ENCODE data around the gene NAAA.
"Not testable (repeated sequence)": the region's sequence is repeated elsewhere in the genome, so short reads cannot be mapped to it uniquely, and the experiment has no call there.

Gene NAAA

DNA sequence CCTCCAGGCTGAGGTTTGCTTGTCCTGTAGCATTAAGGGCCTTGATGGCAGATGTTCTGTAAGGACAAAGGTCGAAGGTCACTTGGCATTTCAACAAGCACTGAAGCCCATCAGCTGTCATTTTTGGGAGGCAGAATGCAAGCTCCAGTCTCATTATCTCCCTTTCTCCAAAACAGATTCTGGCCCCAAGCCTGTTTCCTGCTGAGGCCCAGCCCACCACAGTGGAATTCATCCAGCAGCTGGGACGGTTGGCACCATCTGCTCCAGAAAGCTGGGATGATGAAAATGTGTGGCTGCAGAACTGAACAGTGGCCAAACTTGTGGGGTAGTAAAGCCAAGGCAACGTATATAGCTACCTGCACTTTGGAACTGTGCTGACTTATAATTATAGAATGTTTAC is 20.9 kb downstream of the NAAA start:
- DNase-seq (ENCODE audit: low read depth in 2 of 2), result no peak

DNA sequence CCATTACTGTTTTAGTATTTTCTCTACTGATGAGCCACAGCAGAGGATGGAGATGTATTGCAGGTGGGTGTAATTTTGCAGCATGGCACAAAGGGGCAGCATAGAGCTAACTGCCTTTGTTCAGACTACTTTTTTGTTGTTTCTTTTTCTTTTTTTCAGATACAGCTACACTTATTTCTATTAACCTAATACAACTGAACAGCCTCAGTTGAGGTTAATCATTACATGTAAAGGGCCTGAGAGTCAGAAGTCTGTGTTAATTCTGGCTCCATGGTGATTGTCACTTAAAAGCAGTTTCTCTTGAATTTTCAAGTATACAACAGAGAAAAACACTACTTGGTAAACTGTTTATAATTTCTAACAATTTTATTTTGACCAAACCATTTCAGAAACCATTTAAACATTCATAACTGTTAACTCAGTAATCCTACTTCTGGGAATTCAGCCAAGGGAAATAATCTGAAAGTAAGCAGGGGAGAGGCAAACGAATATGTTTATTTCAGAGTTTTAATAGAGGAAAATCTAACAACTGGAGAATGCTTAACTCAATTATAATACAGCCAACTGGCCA is 24.6 kb downstream of the NAAA start:
- no peak for DNase-seq (ENCODE audit: low read depth in 2 of 2)

DNA sequence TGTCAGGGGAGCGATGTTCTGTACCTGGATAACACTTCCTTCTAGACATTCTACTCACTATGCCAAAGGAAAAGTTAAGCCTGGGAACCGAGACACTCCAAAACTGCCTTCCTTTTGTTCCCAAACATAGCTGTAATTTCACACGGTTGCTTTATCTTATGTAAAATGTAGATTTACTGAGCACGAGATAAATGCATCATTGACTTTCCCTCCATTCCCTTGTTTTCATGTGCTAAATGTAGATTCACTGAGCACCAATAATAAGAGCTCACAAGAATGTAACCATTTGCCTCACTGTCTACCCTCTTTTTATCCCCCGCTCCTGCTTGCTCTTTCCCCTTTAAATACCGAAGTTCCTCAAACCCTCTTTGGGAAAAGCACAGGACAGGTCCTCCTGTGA is 27.8 kb downstream of the NAAA start:
- no peak for DNase-seq (ENCODE audit: low read depth in 2 of 2)

DNA sequence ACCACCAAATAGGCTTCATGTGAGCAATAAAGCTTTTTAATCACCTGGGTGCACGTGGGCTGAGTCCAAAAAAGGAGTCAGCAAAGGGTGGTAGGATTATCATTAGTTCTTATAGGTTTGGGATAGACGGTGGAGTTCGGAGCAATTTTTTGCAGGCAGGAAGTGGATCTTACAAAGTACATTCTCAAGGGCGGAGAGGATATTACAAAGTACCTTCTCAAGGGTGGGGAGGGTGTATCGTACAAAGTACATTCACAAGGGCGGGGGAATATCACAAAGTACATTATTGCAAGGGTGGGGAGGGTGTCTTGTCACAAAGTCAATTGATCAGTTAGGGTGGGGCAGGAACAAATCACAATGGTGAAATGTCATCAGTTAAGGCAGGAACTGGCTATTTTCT is 30.0 kb downstream of the NAAA start:
- DNase-seq (ENCODE audit: low read depth in 2 of 2), result not testable (repeated sequence)

DNA sequence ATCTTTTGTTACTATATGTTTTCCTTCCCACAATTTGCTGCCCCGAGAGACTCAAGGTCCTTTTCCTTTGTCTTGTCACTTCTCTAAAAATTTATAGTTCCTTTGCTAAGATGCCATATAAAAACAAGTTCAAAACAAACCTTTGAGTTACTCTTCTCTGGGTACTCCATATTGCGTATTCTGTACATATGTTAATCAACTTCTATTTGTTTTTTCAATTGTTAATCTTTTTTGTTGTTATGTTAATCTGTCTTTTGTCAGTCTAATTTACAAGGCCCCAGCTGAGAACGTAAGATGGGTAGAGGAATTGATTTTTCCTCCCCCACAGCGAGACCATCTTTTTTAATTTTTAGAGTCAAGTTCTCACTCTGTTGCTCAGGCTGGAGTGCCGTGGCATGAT is 31.4 kb downstream of the NAAA start:
- DNase-seq (ENCODE audit: low read depth in 2 of 2), result no peak

DNA sequence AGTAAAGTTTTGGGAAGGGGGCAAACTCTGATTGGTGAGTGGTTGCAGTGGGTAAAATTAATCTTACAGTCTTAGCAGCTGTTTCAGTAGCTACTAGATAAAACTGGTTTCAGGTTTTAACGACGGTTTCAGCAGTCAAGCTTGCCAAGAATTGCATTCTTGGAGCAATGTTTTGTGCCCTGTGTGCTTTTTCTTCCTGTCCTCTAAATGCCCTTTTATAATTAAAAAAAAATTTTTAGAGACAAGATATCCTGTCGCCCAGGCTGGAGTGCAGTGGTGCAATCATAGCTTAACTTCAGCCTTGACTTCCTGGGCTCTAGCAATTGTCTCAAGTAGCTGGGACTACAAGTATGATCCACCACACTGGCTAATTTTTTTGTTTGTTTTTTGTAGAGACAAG is 32.3 kb downstream of the NAAA start:
- no peak for DNase-seq (ENCODE audit: low read depth in 2 of 2)

DNA sequence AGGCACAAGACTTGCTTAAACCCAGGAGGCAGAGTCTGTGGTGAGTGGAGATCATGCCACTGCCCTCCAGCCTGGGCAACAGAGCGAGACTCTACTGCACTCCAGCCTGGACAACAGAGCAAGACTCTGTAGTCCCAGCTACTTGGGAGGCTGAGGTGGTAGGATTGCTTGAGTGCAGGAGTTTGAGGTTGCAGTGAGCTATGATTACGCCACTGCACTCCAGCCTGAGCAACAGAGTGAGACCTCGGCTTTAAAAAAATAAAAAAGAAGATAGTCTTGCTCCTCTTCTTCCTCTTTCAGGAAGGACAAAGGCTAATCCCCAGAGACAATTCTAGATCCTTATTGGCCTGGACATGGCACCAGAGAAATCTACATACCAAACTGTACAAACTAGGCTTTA is 32.8 kb downstream of the NAAA start:
- no peak for DNase-seq (ENCODE audit: low read depth in 2 of 2)

DNA sequence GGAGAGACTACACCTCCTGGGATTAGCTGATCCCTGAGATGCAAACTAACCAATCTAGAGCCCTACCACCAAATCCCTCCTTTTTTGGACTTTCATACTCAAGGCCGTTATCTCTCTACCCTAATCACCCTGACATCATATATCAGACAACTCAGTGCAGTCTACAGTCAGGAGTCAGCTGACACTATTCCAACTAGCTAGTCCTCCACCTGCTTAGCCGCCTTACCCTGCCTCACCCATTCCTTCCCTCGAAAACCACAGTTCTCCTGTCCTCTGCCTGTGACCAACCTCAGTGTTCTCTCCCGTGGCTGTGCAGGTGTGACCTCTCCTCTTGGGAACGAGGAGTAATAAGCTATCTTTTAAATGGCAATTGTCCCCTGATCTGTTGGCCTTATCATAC is 36.7 kb downstream of the NAAA start:
- no peak for DNase-seq (ENCODE audit: low read depth in 2 of 2)

DNA sequence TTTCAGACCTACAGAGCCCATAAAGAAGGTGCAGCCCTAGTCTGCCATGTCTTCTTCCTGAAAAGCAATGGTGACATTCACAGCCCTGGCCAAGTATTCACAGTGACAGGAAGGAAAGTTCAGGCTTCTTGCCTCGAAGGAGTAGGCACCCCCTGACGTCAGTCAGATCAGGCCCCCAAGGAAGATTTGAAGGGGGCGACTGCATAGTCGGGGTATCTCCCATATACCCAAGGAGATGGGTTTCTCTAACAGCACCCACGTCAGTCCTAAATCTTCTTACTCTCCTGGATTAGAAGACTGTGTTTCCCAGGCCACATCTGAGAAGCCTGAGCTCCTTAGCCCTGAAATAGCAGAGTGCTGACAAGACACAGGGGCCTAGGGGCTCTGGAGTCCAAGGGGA is 38.5 kb downstream of the NAAA start, which contains the start of gene PPEF2:
Gene PPEF2, minus strand, starts transcription at position 101 of the 400 bp plus-strand sequence. CDS start 6,127 bp downstream, outside the sequence.
- no peak for DNase-seq (ENCODE audit: low read depth in 2 of 2)

DNA sequence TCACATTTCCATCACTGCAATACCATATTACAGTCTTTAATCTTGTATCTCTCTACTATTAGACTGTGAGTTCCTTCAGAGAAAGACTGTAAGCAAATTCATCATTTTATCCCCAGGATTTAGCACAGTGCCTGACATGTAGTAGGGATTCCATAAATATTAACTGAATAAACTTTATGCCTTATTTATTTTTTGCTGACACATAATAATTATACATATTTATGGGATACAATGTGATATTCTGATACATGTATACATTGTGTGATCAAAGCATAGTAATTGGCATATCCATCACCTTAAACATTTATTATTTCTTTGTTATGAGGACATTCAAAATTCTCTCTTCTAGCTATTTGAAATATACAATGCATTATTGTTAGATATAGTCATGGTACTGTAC is 42.3 kb downstream of the NAAA start:
- DNase-seq (ENCODE audit: low read depth in 2 of 2), result no peak

DNA sequence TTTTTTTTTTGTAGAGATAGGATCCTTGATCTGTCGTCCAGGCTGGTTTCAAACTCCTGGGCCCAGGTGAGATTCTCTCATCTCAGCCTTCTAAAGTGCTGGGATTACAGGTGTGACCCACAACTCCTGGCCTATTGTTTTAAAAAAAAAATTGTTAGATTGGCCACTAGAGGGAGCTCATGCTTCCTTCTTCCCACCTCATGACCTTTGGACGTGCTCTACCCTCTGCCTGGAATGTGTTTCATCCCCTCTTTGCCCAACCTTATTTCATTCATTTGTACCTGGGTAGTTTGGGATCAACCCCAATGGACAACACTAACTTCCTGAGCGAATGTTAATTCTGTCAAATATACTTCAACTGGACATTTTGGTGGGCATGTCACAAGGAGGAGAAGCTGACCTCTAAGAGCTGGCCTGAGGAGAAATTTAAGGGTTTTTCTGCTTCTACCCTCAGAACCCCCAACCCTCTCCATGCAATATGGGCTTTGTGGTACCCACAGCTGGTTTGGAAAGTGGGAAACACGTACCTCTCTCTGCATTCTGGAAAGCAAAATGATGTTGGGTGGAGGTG is 45.0 kb downstream of the NAAA start:
- DNase-seq (ENCODE audit: low read depth in 2 of 2), result no peak

DNA sequence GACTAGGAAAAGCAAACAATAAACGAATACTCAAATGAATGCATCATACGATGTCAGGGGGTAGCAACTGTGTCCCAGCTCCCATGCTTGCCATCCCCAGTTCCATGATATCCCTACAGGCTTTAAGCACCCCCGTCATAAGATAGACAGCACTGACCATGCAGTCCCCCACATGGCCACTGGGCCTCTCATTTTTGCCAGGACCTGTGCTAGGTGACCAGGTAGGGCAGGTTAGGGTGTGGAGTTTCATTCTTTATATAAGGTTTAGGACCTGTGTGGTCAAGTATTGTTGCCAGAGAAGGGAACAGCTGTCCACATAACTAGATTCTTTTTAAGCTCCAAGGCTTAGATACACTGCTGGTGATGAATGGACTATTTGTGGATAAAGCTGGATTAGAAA is 48.3 kb downstream of the NAAA start:
- DNase-seq (ENCODE audit: low read depth in 2 of 2), result no peak

DNA sequence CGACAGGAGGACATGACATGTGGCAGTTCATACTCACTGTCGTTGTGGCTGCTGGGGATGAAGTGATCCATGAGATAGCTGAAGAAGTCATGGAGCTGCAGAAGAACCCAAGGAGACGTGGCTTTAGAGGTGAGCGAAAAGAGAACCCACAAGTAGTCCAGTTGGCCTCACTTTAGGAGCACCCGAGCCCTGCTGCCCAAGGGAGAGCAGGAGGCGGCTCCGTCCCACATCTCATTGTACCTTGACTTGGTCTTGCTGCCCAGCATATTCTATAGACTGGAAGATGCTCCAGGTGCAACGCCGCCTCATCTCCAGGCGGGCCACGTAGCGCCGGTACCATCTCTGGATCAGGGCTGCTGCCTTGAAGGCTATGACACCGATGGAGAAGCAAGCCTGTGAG is 49.2 kb downstream of the NAAA start:
- DNase-seq (ENCODE audit: low read depth in 2 of 2), result no peak

DNA sequence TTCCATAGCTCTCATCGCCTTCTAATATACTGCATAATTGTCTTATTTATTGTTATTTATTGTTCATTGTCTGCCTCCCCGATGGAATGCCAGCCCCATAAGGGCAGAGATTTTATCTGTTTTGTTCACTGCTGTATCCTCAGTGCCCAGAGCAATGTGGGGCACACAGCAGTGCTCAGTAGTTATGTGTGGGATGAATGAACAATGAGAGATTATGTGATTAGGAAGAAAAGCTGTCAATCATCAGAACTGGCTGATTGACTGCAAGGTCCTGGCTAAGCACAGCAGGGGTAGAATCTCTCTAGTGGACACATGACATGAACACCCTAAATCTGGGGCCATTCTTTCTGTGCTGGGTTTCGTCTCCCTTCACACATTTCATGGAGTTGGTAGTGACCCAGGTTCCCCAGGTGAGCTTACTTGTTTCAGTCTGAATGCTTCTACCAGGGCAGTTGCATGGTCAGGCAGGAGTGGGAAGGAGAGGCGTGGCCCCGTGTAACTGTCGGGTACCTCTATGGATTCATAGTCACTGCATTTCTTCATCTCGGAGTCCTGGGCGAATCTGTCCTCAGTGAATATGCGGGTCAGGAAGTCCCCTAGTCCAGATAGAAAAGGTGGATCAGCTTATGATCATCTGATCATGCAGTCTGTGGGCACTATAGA is 51.1 kb downstream of the NAAA start:
- no peak for DNase-seq (ENCODE audit: low read depth in 2 of 2)

DNA sequence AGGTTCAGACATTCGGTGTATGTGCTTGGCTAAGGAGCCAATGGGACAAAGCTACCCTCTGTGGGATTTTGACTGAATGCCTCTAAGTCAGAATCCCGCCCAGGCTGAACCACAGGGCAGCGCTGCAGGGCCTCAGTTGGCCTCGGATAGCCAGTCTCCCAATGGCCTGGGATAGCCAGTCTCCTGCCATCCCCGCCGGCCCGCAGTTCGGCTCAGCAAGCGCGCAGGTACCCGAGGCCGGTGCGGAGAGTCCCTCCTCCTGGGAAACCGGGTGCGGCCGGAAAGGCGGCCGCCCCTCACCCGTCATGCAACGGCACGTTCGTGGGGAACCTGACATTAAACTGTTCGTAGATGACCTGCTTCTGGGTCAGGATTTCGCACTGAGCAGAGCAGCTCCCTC is 54.7 kb downstream of the NAAA start:
- no peak for DNase-seq (ENCODE audit: low read depth in 2 of 2)

DNA sequence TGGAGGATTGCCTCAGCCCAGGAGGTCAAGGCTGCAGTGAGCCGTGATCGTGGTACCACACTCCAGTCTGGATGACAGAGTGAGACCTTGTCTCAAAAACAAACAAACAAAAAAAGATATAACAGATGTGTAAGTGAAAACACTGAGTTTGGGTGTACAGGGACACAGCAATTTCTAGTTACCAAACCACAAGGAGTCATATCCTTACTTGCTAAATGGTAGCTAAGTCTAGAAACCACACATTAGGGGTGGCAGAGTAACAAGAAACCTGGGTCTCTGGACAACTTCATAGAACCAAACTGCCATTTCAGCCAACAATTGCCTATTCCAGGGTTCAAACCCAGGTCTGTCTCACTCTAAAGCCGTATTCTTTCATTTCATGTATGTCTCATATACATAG is 59.3 kb downstream of the NAAA start:
- no peak for DNase-seq (ENCODE audit: low read depth in 2 of 2)

DNA sequence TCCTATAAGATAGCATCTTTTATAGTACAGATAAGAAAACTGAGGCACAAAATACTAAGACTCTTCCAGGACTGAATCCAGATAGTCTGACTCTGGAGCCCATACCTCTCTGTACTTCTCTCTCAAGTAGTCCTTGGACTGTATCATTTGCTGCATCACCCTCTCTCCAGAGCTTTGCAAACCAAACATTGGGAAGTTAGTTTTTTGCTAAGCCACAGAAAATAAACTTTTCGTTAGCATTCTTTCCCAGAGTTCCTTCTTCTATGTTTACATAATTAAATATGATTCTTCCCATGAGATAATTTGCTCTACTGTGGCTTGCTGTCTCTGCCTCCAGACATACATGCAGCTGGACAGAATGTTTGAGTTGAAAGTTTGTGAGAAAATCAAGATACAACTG is 60.5 kb downstream of the NAAA start:
- no peak for DNase-seq (ENCODE audit: low read depth in 2 of 2)

DNA sequence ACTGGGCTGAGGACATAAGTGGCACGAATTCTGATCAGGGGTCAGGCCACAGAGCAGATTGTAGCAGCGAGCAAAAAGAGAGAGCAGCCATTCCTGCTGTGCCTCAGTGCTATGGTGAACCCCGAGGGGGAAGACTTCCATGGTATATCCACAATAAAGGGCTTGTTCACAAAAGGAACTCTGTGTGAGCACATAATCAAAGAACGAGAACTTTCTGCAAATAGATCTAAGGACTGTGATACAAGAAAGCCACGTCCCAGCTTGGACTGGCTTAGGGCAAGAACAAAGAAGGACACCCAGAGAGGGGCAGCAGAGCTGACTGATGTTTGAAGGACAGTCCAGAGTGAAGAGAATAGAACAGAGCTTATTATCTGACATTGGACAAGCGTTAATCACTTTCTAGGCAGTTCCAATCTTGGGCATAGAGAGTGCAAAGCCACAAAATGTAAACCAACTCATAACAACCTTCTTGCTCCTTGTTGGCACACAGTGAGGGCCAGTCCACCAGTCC is 62.5 kb downstream of the NAAA start:
- no peak for DNase-seq (ENCODE audit: low read depth in 2 of 2)

DNA sequence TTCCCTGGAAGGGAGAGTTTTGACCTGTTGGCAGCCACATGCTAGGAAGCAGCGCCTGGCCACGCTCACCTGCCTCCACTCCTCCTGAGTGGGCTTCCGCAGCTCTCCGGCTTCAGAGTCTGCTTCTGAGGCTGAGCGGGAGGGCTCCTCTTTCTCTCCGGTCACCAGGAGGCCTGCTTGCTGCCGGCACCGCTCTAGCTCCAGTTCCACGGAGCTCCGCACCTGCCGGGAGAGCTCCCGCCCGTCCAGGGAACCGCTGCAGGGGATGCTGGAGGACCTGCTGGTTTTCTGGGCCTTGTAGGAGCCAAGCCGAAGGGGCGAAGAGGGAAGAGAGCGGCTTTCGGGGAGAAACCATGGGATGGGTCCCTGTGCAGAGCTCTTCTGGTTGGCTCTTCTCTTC is 64.6 kb downstream of the NAAA start:
- no peak for DNase-seq (ENCODE audit: low read depth in 2 of 2)

DNA sequence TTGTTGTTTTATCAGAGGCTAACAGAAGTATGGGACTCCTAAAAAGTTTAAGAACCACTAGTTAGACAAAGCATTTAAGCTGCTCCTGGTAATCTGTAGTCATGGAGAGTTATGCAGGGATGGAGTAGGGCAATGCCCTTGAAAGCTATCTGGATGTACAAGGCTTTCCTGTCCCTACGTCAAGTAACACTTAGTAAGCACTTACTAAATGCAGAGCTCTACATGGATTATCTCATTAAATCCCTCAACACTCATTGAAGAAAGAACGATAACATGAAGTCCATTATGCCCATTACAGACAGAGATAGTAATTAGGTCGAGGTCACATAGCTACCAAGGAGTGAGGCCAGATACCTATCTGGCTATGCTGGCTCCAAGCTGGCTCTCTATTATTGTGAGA is 71.7 kb downstream of the NAAA start:
- no peak for DNase-seq (ENCODE audit: low read depth in 2 of 2)

DNA sequence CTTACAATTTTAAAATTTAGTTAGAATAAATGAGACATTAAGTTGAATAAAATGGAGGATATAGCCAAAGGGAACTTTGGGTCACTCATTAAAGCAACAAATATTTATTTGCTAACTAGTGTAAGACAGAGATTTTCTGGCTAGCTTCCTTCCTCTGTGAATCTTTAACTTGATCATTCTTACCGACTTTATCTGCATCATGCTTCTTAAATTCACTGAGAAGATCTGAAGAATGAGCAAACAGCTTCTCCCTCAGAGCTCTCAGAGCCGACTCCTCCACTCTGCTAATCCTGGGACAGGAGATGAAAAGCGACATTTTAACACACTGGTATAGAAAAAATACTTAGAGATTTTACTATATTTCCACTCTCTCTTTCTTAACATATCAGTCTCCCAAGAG is 73.7 kb downstream of the NAAA start:
- DNase-seq (ENCODE audit: low read depth in 2 of 2), result no peak
